ENCODE results near the gene FXYD6.
"Not testable (repeated sequence)": the region's sequence is repeated elsewhere in the genome, so short reads cannot be mapped to it uniquely, and the experiment has no call there.

Gene FXYD6

GRCh38 chr11:117868088-117868487 is 8.4 kb downstream of the FXYD6 start:
- no peak for DNase-seq

GRCh38 chr11:117866526-117866925 is 9.9 kb downstream of the FXYD6 start:
- no peak for DNase-seq

GRCh38 chr11:117865546-117865945 is 10.9 kb downstream of the FXYD6 start:
- DNase-seq: not testable (repeated sequence)

- no peak for DNase-seq
Measured at GRCh38 chr11:117863383-117863782, 13.1 kb downstream of the FXYD6 start.

GRCh38 chr11:117862753-117863152 is 13.7 kb downstream of the FXYD6 start:
- DNase-seq: no peak

- no peak for DNase-seq
Measured at GRCh38 chr11:117862019-117862725, 14.3 kb downstream of the FXYD6 start.

GRCh38 chr11:117861151-117862018 is 15.1 kb downstream of the FXYD6 start:
- DNase-seq: peak; percentile 83

- no peak for DNase-seq
Measured at GRCh38 chr11:117860139-117860538, 16.3 kb downstream of the FXYD6 start.

- DNase-seq: no peak
Measured at GRCh38 chr11:117859488-117860112, 16.9 kb downstream of the FXYD6 start.

- no peak for DNase-seq
Measured at GRCh38 chr11:117859061-117859460, 17.4 kb downstream of the FXYD6 start.

GRCh38 chr11:117857734-117858414 is 18.6 kb downstream of the FXYD6 start:
- DNase-seq: no peak

GRCh38 chr11:117855912-117856651 is 20.4 kb downstream of the FXYD6 start:
- no peak for DNase-seq

GRCh38 chr11:117855186-117855845 is 21.1 kb downstream of the FXYD6 start:
- no peak for DNase-seq

- DNase-seq: no peak
Measured at GRCh38 chr11:117852309-117852708, 24.1 kb downstream of the FXYD6 start.

- DNase-seq: no peak
Measured at GRCh38 chr11:117851852-117852251, 24.6 kb downstream of the FXYD6 start.

- no peak for DNase-seq
Measured at GRCh38 chr11:117851106-117851505, 25.4 kb downstream of the FXYD6 start.

- no peak for DNase-seq
Measured at GRCh38 chr11:117849781-117850414, 26.6 kb downstream of the FXYD6 start.

- DNase-seq: peak; percentile 10
Measured at GRCh38 chr11:117843666-117844484, 32.6 kb downstream of the FXYD6 start.

- no peak for DNase-seq
Measured at GRCh38 chr11:117842131-117842941, 34.1 kb downstream of the FXYD6 start.

Measured in NCI-H2029 treated with DMSO at 0.1 percent for 48 hours (cell line).